Keratinocyte (primary cell): ENCODE data around the gene BSCL2. TPM values are rescaled to one million over a fixed set of nuclear protein-coding genes. Genes with fewer than 3 reads are reported as not detected.
"Not testable (repeated sequence)": the region's sequence is repeated elsewhere in the genome, so short reads cannot be mapped to it uniquely, and the experiment has no call there.

Experiments
- DNase-seq: peaks from one replicate; pipeline ENCODE4 v3.0.0-alpha.2; 2011; ENCODE audit warnings: low read depth, missing footprints, low spot score
- FAIRE-seq: peaks from 2 replicates; lab custom pipeline; 2011; peaks lifted over from hg19 to GRCh38; lab: Jason Lieb, UNC
- H2AFZ ChIP-seq: 2 replicates; pipeline ENCODE4 v1.6.0; 2012; ENCODE audit warnings: low read length, control low read depth, inconsistent platforms; ENCODE audit not compliant: control insufficient read depth
- H3K27ac ChIP-seq: 2 replicates; pipeline ENCODE4 v1.5.1; 2011; ENCODE audit warnings: low read length; ENCODE audit not compliant: control insufficient read depth, insufficient read depth
- H3K27me3 ChIP-seq: 3 replicates; pipeline ENCODE4 v1.6.0; 2011; ENCODE audit warnings: low read length; ENCODE audit not compliant: control insufficient read depth, insufficient read depth; ENCODE audit errors: extremely low read depth
- H3K36me3 ChIP-seq, 2 experiments: 2 replicates in 1 of 2; 3 replicates in 1 of 2; pipeline ENCODE4 v1.5.1; 2011; ENCODE audit warnings: low read length in 2 of 2, mild to moderate bottlenecking in 1 of 2; ENCODE audit not compliant: control insufficient read depth in 2 of 2, insufficient read depth in 2 of 2; ENCODE audit errors: extremely low read depth in 1 of 2
- H3K4me1 ChIP-seq: 3 replicates; pipeline ENCODE4 v1.5.1; 2011; ENCODE audit warnings: low read length; ENCODE audit not compliant: control insufficient read depth, insufficient read depth; ENCODE audit errors: extremely low read depth
- H3K4me2 ChIP-seq: 3 replicates; pipeline ENCODE4 v1.6.0; 2011; ENCODE audit warnings: low read depth, low read length; ENCODE audit not compliant: control insufficient read depth, insufficient read depth; ENCODE audit errors: extremely low read depth
- H3K4me3 ChIP-seq, 3 experiments: fragments of 200-600 bp in 1 of 3; sonication (generic) in 1 of 3; 2 replicates in 2 of 3; 3 replicates in 1 of 3; pipeline ENCODE4 v1.5.1; 2011 to 2016; ENCODE audit warnings: low read length in 3 of 3, mild to moderate bottlenecking in 3 of 3, control low read depth in 2 of 3, inconsistent platforms in 1 of 3, low read depth in 1 of 3, mixed read lengths in 1 of 3, mixed run types in 1 of 3, moderate library complexity in 1 of 3; ENCODE audit not compliant: control insufficient read depth in 2 of 3, insufficient read depth in 2 of 3; ENCODE audit errors: extremely low read depth in 1 of 3
- H3K79me2 ChIP-seq: 2 replicates; pipeline ENCODE4 v1.6.0; 2012; ENCODE audit warnings: low read length; ENCODE audit not compliant: control insufficient read depth, insufficient read depth
- H3K9ac ChIP-seq: 3 replicates; pipeline ENCODE4 v1.6.0; 2011; ENCODE audit warnings: low read length; ENCODE audit not compliant: control insufficient read depth, insufficient read depth; ENCODE audit errors: extremely low read depth
- H3K9me1 ChIP-seq: 3 replicates; pipeline ENCODE4 v1.6.0; 2011; ENCODE audit warnings: low read length; ENCODE audit not compliant: control insufficient read depth, insufficient read depth; ENCODE audit errors: extremely low read depth
- H3K9me3 ChIP-seq: 2 replicates; pipeline ENCODE4 v1.5.1; 2012; ENCODE audit warnings: low read depth, low read length; ENCODE audit not compliant: control insufficient read depth
- H4K20me1 ChIP-seq: 3 replicates; pipeline ENCODE4 v1.6.0; 2011; ENCODE audit warnings: low read length; ENCODE audit not compliant: control insufficient read depth, insufficient read depth; ENCODE audit errors: extremely low read depth
- CTCF ChIP-seq, 3 experiments: IDR thresholded peaks in 1 of 3; conservative IDR thresholded peaks in 1 of 3; optimal IDR thresholded peaks in 1 of 3; 2 replicates in 2 of 3; 3 replicates in 1 of 3; pipeline versions ENCODE3 to v1.5.1; 2011; ENCODE audit warnings: low read length in 3 of 3, mild to moderate bottlenecking in 3 of 3, moderate library complexity in 2 of 3, control low read depth in 1 of 3, inconsistent platforms in 1 of 3; ENCODE audit not compliant: insufficient read depth in 2 of 3; ENCODE audit errors: extremely low read depth in 1 of 3
- EZH2 ChIP-seq: IDR thresholded peaks from one replicate; pipeline ENCODE4 v1.6.1; 2012; ENCODE audit warnings: inconsistent platforms, mild to moderate bottlenecking, low read length, moderate library complexity
- dilution Hi-C: fragments of 300-500 bp; cut with MboI; formaldehyde crosslinking; loops from one replicate; pipeline ENCODE4 v1.7.0; 2020; ENCODE audit warnings: low sequenced_read_pairs; ENCODE audit not compliant: extremely low pct_ligation_motif_present
- polyA plus RNA-seq, 5 experiments: library from polyadenylated mRNA; depleted of rRNA in 3 of 5; stranded (reverse) in 3 of 5; stranded (forward) in 1 of 5; unstranded in 1 of 5; fragments of >200 nt; gene quantifications; 1 replicate in 1 of 5; 2 replicates in 3 of 5; 3 replicates in 1 of 5; pipeline versions ENCODE4 v1.2.1 to v1.2.3, GENCODE V29; 2011 to 2012; ENCODE audit warnings: missing spikeins in 2 of 5, low read depth in 1 of 5, low replicate concordance in 1 of 5

BSCL2 gene
- polyA plus RNA-seq, 1 donor (not counting 4 experiments of a cell fraction or from before 2014, with no cell fraction given), result 21.9 TPM

DNA sequence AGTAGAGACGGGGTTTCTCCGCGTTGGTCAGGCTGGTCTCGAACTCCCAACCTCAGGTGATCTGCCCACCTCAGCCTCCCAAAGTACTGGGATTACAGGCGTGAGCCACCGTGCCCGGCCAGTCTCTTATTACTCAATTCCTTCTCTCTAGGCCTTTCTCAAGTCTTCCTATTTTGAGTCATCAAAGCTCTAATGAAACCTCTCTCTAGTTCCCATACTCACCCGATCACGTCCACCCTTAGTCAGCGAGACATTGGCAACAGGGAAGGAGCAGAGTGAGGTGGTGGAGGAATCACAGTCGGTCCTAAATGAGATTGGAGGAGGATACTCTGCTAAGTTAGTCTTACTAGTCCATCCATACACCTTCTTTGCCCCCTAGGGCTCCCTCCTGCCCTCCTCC lies 5.0 kb downstream of the BSCL2 start:
- TF ChIP-seq EZH2, result no peak
- no peak for TF ChIP-seq CTCF (optimal IDR thresholded peaks at IDR 0.05 in 1 of 3, IDR thresholded peaks at IDR 0.05 in 1 of 3, conservative IDR thresholded peaks at IDR 0.05 in 1 of 3; ENCODE audit: extremely low read depth in 1 of 3, insufficient read depth in 2 of 3, low read length in 3 of 3)
- dilution Hi-C loops, result no loop called here
- Histone ChIP-seq H2AFZ (no peak overlapping the region), H3K9me3 (no peaks in the 10 kb centered on the region), H3K27ac (no peak overlapping the region), H3K4me3 (no peak overlapping the region), H3K9me1 (no peaks in the 10 kb centered on the region), H3K79me2 (no peaks in the 10 kb centered on the region), H3K36me3 (peaks cover 0 to 5% of the 10 kb centered on the region in 2 experiments), H4K20me1 (no peaks in the 10 kb centered on the region), H3K4me1 (peaks cover 17% of the 10 kb centered on the region), H3K9ac (no peak overlapping the region), H3K4me2 (no peak overlapping the region), H3K27me3 (no peaks in the 10 kb centered on the region)
- FAIRE-seq (no peak), DNase-seq (no peak)

GRCh38 chr11:62694455-62695167 lies 12.6 kb downstream of the BSCL2 start:
- H2AFZ ChIP-seq, result no peak overlapping the region
- H4K20me1 ChIP-seq, result no peaks in the 10 kb centered on the region
- H3K9me3 ChIP-seq, result no peaks in the 10 kb centered on the region
- dilution Hi-C loops, result no loop called here
- no peak overlapping the region for H3K4me2 ChIP-seq
- no peaks in the 10 kb centered on the region for H3K27me3 ChIP-seq
- FAIRE-seq, result no peak
- H3K79me2 ChIP-seq, result no peaks in the 10 kb centered on the region
- TF ChIP-seq EZH2 (no peak), CTCF (optimal IDR thresholded peaks at IDR 0.05 in 1 of 3, IDR thresholded peaks at IDR 0.05 in 1 of 3, conservative IDR thresholded peaks at IDR 0.05 in 1 of 3; ENCODE audit: extremely low read depth in 1 of 3, insufficient read depth in 2 of 3, low read length in 3 of 3) (peak; percentile 83 to 88 (median 86))
- H3K27ac ChIP-seq, result no peak overlapping the region
- no peak overlapping the region for H3K9ac ChIP-seq
- H3K9me1 ChIP-seq, result no peaks in the 10 kb centered on the region
- H3K4me3 ChIP-seq, result no peak overlapping the region
- H3K4me1 ChIP-seq, result peaks cover 5% of the 10 kb centered on the region
- H3K36me3 ChIP-seq, result peaks cover 4 to 20% of the 10 kb centered on the region in 2 experiments
- no peak for DNase-seq

DNA sequence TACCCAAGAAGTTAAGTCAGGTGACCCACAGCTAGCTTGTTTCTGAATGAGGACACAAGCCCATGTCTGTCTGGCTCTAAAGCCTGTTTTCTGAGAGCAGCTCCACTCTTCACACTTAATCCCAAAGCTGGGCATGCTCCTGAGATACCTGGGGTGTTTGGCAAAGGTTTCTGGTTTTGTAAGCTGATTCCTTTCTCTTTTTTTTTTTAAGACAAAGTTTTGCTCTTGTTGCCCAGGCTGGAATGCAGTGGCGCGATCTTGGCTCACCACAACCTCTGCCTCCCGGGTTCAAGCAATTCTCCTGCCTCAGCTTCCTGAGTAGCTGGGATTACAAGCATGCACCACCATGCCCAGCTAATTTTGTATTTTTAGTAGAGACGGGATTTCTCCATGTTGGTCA lies 13.6 kb downstream of the BSCL2 start:
- H3K27ac ChIP-seq, dilution Hi-C loops: not testable (repeated sequence)

More for the DNA sequence above, 13.6 kb downstream of the BSCL2 start:
- not testable (repeated sequence) for FAIRE-seq, H3K79me2 ChIP-seq, H3K4me3 ChIP-seq, H3K9ac ChIP-seq, H3K27me3 ChIP-seq, H3K9me3 ChIP-seq, H4K20me1 ChIP-seq, DNase-seq, H3K9me1 ChIP-seq, H2AFZ ChIP-seq, H3K4me2 ChIP-seq
- Histone ChIP-seq H3K4me1 (peaks cover 12% of the 10 kb centered on the region), H3K36me3 (peaks cover 4 to 20% of the 10 kb centered on the region in 2 experiments)
